OCI-LY1 (cell line): ENCODE measurements around the gene SLC22A2.

Experiments
- EZH2 ChIP-seq: fragments of 200-600 bp; sonication (generic), shearing (Covaris generic); IDR thresholded peaks from 2 replicates; pipeline ENCODE4 v1.8.0; 2017; ENCODE audit warnings: borderline replicate concordance, mixed run types, mild to moderate bottlenecking, antibody characterized with exemption, low read length, moderate library complexity, mixed read lengths
- TF ChIP-seq, protein P1 (sequence below): fragments of 200-600 bp; sonication (generic), shearing (Covaris generic); IDR thresholded peaks from 2 replicates; pipeline ENCODE4 v1.5.1; 2017; ENCODE audit warnings: mild to moderate bottlenecking, antibody characterized with exemption, low read length, moderate library complexity, mixed read lengths

DNA sequence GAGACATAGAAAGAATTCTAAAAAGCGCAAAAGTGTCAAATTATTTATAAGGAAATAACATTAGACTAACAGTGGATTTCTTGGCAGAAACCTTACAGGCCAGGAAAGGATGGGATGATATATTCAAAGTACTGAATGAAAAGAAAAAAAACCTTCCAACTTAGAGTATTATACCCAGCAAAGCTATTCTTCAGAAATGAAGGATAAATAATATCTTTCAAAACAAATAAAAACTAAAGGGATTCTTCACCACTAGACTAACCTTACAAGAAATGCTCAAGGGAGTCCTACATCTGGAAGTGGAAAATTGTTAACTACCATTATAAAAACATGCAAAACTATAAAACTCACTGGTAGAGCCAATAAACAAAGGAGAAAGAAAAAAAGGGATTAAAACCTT, 65.8 kb downstream of the SLC22A2 start:
- TF ChIP-seq, protein P1, sequence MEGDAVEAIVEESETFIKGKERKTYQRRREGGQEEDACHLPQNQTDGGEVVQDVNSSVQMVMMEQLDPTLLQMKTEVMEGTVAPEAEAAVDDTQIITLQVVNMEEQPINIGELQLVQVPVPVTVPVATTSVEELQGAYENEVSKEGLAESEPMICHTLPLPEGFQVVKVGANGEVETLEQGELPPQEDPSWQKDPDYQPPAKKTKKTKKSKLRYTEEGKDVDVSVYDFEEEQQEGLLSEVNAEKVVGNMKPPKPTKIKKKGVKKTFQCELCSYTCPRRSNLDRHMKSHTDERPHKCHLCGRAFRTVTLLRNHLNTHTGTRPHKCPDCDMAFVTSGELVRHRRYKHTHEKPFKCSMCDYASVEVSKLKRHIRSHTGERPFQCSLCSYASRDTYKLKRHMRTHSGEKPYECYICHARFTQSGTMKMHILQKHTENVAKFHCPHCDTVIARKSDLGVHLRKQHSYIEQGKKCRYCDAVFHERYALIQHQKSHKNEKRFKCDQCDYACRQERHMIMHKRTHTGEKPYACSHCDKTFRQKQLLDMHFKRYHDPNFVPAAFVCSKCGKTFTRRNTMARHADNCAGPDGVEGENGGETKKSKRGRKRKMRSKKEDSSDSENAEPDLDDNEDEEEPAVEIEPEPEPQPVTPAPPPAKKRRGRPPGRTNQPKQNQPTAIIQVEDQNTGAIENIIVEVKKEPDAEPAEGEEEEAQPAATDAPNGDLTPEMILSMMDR: no peak
- no peak for TF ChIP-seq EZH2
